Measurements from ENCODE around the gene RBM6.
"Not testable (repeated sequence)": the region's sequence is repeated elsewhere in the genome, so short reads cannot be mapped to it uniquely, and the experiment has no call there.

The RBM6 gene

DNA sequence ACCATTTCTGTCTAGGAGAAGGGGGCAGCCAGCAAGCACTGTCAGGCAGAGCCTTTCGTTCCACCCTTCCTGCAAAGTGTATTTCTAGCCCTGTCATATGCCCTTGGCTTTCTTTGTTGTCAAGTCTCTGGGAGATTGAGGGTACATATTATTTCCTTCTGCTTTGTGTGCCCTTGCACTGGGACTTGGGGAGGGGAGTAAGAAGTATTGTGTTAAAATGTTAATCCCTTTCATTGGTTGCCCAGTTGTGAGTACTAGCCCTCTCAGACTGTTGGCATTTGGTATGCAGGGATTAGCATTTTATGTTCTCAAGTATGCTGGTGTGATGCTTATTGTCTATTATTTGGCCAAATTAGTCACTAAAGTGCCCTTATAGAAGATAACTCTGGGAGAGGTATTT lies 63.9 kb downstream of the RBM6 start:
- peak; percentile 88 for DNase-seq (ENCODE audit: low read depth)
- no peak overlapping the region for H3K4me3 ChIP-seq (ENCODE audit: low read length)
- no peak for TF ChIP-seq CTCF (conservative IDR thresholded peaks at IDR 0.05; ENCODE audit: low read depth, low read length)

DNA sequence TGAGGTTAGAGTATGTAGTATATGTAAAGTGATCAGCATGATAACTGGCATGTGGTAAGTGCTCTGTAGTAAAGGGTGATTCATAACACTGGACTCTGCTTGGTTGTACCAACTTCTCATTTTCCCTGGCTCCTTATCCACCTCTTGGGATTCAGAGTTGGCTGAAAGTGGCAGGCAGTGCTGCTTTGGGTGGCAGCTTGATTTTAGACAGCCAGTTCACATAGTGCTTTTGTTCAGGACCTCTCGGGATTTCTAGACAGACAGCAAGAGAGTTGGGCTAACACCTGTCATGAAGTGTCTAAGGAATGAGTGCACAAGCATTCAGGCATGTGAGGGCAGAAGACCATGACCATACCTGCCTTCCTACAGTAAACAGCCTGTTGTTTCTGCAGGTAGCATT lies 69.0 kb downstream of the RBM6 start:
- no peak overlapping the region for H3K4me3 ChIP-seq (ENCODE audit: low read length)
- TF ChIP-seq CTCF (conservative IDR thresholded peaks at IDR 0.05; ENCODE audit: low read depth, low read length) = no peak
- DNase-seq (ENCODE audit: low read depth) = no peak

- no peak for DNase-seq (ENCODE audit: low read depth)
- H3K4me3 ChIP-seq (ENCODE audit: low read length) = no peak overlapping the region
- TF ChIP-seq CTCF (conservative IDR thresholded peaks at IDR 0.05; ENCODE audit: low read depth, low read length) = no peak
These were observed 71.0 kb downstream of the RBM6 start for GRCh38 chr3:50010959-50011358.

GRCh38 chr3:50015918-50016317 lies 76.0 kb downstream of the RBM6 start:
- H3K4me3 ChIP-seq (ENCODE audit: low read length) = no peak overlapping the region
- TF ChIP-seq CTCF (conservative IDR thresholded peaks at IDR 0.05; ENCODE audit: low read depth, low read length) = no peak
- no peak for DNase-seq (ENCODE audit: low read depth)

GRCh38 chr3:50028346-50028745 lies 88.4 kb downstream of the RBM6 start:
- DNase-seq (ENCODE audit: low read depth) = no peak
- TF ChIP-seq CTCF (conservative IDR thresholded peaks at IDR 0.05; ENCODE audit: low read depth, low read length) = no peak
- H3K4me3 ChIP-seq (ENCODE audit: low read length) = no peak overlapping the region

GRCh38 chr3:50031201-50031600 lies 91.3 kb downstream of the RBM6 start:
- DNase-seq (ENCODE audit: low read depth); H3K4me3 ChIP-seq (ENCODE audit: low read length): not testable (repeated sequence)

DNA sequence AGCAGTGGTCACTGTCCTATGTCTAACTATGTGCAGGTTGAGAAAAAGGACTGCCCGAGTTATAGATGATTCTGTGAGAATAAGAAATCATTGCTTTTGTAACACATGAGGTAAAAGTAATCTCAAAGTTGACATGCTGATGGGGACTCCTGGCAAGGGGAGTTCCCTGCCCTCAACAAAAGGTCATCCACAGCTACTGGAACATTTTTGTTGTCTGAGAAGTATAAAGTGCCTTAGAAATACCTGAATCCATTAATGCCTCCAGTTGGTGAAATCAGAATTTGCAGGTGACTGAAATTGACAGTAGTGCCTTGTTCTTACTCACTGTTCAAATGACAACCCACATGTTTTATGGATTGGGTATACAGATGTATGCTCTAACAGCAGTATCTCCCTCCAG lies 105.0 kb downstream of the RBM6 start:
- no peak overlapping the region for H3K4me3 ChIP-seq (ENCODE audit: low read length)
- no peak for TF ChIP-seq CTCF (conservative IDR thresholded peaks at IDR 0.05; ENCODE audit: low read depth, low read length)
- no peak for DNase-seq (ENCODE audit: low read depth)

GRCh38 chr3:50047426-50047825 lies 107.5 kb downstream of the RBM6 start:
- no peak overlapping the region for H3K4me3 ChIP-seq (ENCODE audit: low read length)
- TF ChIP-seq CTCF (conservative IDR thresholded peaks at IDR 0.05; ENCODE audit: low read depth, low read length) = no peak
- DNase-seq (ENCODE audit: low read depth) = no peak
